GM12878 (cell line): ENCODE data around the gene TRERF1. TPM values are rescaled to one million over a fixed set of nuclear protein-coding genes. Genes with fewer than 3 reads are reported as not detected.

Source experiments
- ATAC-seq: fragments of 200-7000 bp; cut with Tn5 transposase; 3 replicates; pipeline ENCODE4 v1.9.1; 2020; ENCODE audit warnings: mild to moderate bottlenecking, moderate library complexity
- BruUV-seq: library from RNA; stranded (reverse); fragments of 400-500 nt; replicated peaks from 2 replicates; lab custom pipeline; 2021; lab: Mats Ljungman, UMichigan
- CTCF ChIA-PET: fragments of 300-600 bp; sonication (Branson Sonifier 250); formaldehyde crosslinking; extraction: SDS; loops from one replicate; lab custom pipeline; 2021; ENCODE audit warnings: inconsistent platforms; lab: Yijun Ruan, JAX
- POLR2A ChIA-PET: fragments of 350-600 bp; formaldehyde crosslinking; extraction: SDS; loops from one replicate; lab custom pipeline; 2021; ENCODE audit warnings: inconsistent platforms; lab: Charles Lee
- RAD21 ChIA-PET: fragments of 300-600 bp; sonication (Branson Sonifier 250); formaldehyde crosslinking; loops from one replicate; lab custom pipeline; 2023; ENCODE audit warnings: antibody characterized with exemption; ENCODE audit not compliant: unreplicated experiment; lab: Charles Lee
- SMC1A ChIA-PET: fragments of 300-600 bp; sonication (Branson Sonifier 250); formaldehyde crosslinking; loops from one replicate; lab custom pipeline; 2023; ENCODE audit not compliant: unreplicated experiment, uncharacterized antibody; lab: Charles Lee
- DNase-seq: peaks from one replicate; pipeline ENCODE4 v3.0.0-alpha.2; 2011; ENCODE audit warnings: low read depth, low spot score
- FAIRE-seq: peaks from 3 replicates; lab custom pipeline; 2011; peaks lifted over from hg19 to GRCh38; lab: Jason Lieb, UNC
- H2AFZ ChIP-seq: 2 replicates; pipeline ENCODE4 v1.6.0; 2011; ENCODE audit warnings: low read depth, low read length, control low read depth; ENCODE audit not compliant: control insufficient read depth
- H3K27ac ChIP-seq: 2 replicates; pipeline ENCODE4 v1.5.1; 2011; ENCODE audit warnings: control low read depth; ENCODE audit not compliant: control insufficient read depth, insufficient read depth
- H3K27me3 ChIP-seq, 2 experiments: replicated peaks in 1 of 2; 2 replicates each; pipeline versions ENCODE4 v1.6.0 to v1.6.1; 2011; ENCODE audit warnings: low read length in 1 of 2; ENCODE audit not compliant: control insufficient read depth in 2 of 2, insufficient read depth in 2 of 2
- H3K36me3 ChIP-seq, 2 experiments: 2 replicates each; pipeline ENCODE4 v1.5.1; 2011; ENCODE audit warnings: low read length in 1 of 2; ENCODE audit not compliant: control insufficient read depth in 2 of 2, insufficient read depth in 2 of 2
- H3K4me1 ChIP-seq: 2 replicates; pipeline ENCODE4 v1.6.1; 2011; ENCODE audit warnings: mild to moderate bottlenecking, low read length, moderate library complexity, mixed read lengths; ENCODE audit not compliant: control insufficient read depth, insufficient read depth
- H3K4me2 ChIP-seq: 2 replicates; pipeline ENCODE4 v1.6.0; 2011; ENCODE audit warnings: control low read depth; ENCODE audit not compliant: control insufficient read depth, insufficient read depth
- H3K4me3 ChIP-seq: fragments of 200-600 bp; sonication (generic); 2 replicates; pipeline ENCODE4 v1.5.1; 2016
- H3K79me2 ChIP-seq: 2 replicates; pipeline ENCODE4 v1.6.0; 2011; ENCODE audit warnings: low read length; ENCODE audit not compliant: control insufficient read depth, insufficient read depth
- H3K9ac ChIP-seq: 2 replicates; pipeline ENCODE4 v1.8.0; 2011; ENCODE audit warnings: low read length, control low read depth, mixed read lengths; ENCODE audit not compliant: control insufficient read depth, insufficient read depth
- H3K9me3 ChIP-seq: replicated peaks from 3 replicates; pipeline ENCODE4 v1.5.1; 2011; ENCODE audit warnings: mild to moderate bottlenecking, low read length; ENCODE audit not compliant: control insufficient read depth, insufficient read depth
- H4K20me1 ChIP-seq: 2 replicates; pipeline ENCODE4 v1.6.0; 2011; ENCODE audit not compliant: control insufficient read depth, insufficient read depth
- CBX3 ChIP-seq: fragments of 200-600 bp; sonication (generic); IDR thresholded peaks from 2 replicates; pipeline ENCODE4 v1.6.1; 2016; ENCODE audit warnings: low read depth, borderline replicate concordance
- HDAC2 ChIP-seq: fragments of 200-600 bp; sonication (generic); IDR thresholded peaks from 2 replicates; pipeline ENCODE4 v1.6.1; 2017
- HDAC6 ChIP-seq: fragments of 200-600 bp; sonication (generic); IDR thresholded peaks from one replicate; pipeline ENCODE4 v1.8.0; 2017; ENCODE audit warnings: antibody characterized with exemption; ENCODE audit not compliant: unreplicated experiment
- IKZF1 ChIP-seq: fragments of 450-650 bp; conservative IDR thresholded peaks from 2 replicates; pipeline ENCODE4 v1.6.1; 2017; ENCODE audit warnings: antibody characterized with exemption, mild to moderate bottlenecking
- IKZF2 ChIP-seq, 2 experiments: fragments of 450-650 bp; IDR thresholded peaks; 2 replicates each; pipeline ENCODE4 v1.6.1; 2017; ENCODE audit warnings: mild to moderate bottlenecking in 2 of 2, moderate library complexity in 2 of 2
- PAX5 ChIP-seq: IDR thresholded peaks from 2 replicates; pipeline ENCODE4 v1.6.1; 2011; ENCODE audit warnings: low read depth, low read length, borderline replicate concordance
- POLR2AphosphoS2 ChIP-seq: IDR thresholded peaks from 2 replicates; pipeline ENCODE4 v1.6.1; 2011; ENCODE audit warnings: low read depth, mild to moderate bottlenecking, low read length, improper control_type of control experiment, moderate library complexity
- RAD51 ChIP-seq: fragments of 450-650 bp; IDR thresholded peaks from 2 replicates; pipeline ENCODE4 v1.6.1; 2016; ENCODE audit warnings: moderate library complexity, mild to moderate bottlenecking, inconsistent platforms
- RFX5 ChIP-seq: IDR thresholded peaks from 2 replicates; pipeline ENCODE4 v1.6.1; 2011; ENCODE audit warnings: low read depth, low read length, improper control_type of control experiment
- SMAD5 ChIP-seq: IDR thresholded peaks from 2 replicates; pipeline ENCODE4 v1.6.1; 2016; ENCODE audit warnings: antibody characterized with exemption, low read depth
- SPI1 ChIP-seq: IDR thresholded peaks from 2 replicates; pipeline ENCODE4 v1.6.1; 2011; ENCODE audit warnings: low read depth, mild to moderate bottlenecking, low read length, moderate library complexity, borderline replicate concordance; ENCODE audit not compliant: insufficient read depth
- WGBS: methylation state at CpG from one replicate; pipeline ENCODE4 v1.1.6; 2016; ENCODE audit warnings: low lambda C conversion rate; ENCODE audit not compliant: insufficient replicate concordance, insufficient coverage; ENCODE audit errors: missing lambda C conversion rate; 5-methylcytosine and 5-hydroxymethylcytosine counted together
- in situ Hi-C: fragments of 300-500 bp; cut with MboI; formaldehyde crosslinking; loops from 9 replicates; pipeline ENCODE4 v1.14.3; 2018; ENCODE audit warnings: mixed read lengths
- intact Hi-C: fragments of 100-400 bp; cut with micrococcal nuclease; formaldehyde crosslinking; loops from one replicate; pipeline ENCODE4 v1.14.2; 2022; ENCODE audit not compliant: unreplicated experiment
- polyA plus RNA-seq, 11 experiments: library from polyadenylated mRNA; depleted of rRNA in 4 of 11; unstranded in 6 of 11; stranded (reverse) in 5 of 11; fragments of >200 nt; fragmentation: Nextera tagmentation in 4 of 11; fragmentation: Illumina TruSeq in 1 of 11; extraction: Ambion mirVana in 4 of 11; extraction: Trizol in 1 of 11; gene quantifications; 1 replicate in 1 of 11; 2 replicates in 10 of 11; pipeline versions ENCODE4 v1.2.1 to v1.2.3, GENCODE V29; 2011 to 2016; ENCODE audit warnings: inconsistent platforms in 2 of 11, missing spikeins in 2 of 11, low read depth in 1 of 11
- total RNA-seq, 4 experiments: library from RNA; depleted of rRNA in 3 of 4; stranded (reverse); fragments of >200 nt in 3 of 4; fragmentation: Illumina TruSeq in 1 of 4; extraction: Trizol in 1 of 4; gene quantifications; 2 replicates each; pipeline versions ENCODE4 v1.2.1 to v1.2.3, GENCODE V29; 2013 to 2021
- TF ChIP-seq, protein P1 (sequence below): fragments of 150-350 bp; IDR thresholded peaks from 2 replicates; pipeline ENCODE4 v1.6.1; 2014; ENCODE audit warnings: mild to moderate bottlenecking, low read depth, low read length
- TF ChIP-seq, protein P2 (sequence below): IDR thresholded peaks from 2 replicates; pipeline ENCODE4 v1.6.1; 2012; ENCODE audit warnings: low read depth, low read length, improper control_type of control experiment
- TF ChIP-seq, protein P3 (sequence below): fragments of 450-650 bp; IDR thresholded peaks from 2 replicates; pipeline ENCODE4 v1.6.1; 2017; ENCODE audit warnings: antibody characterized with exemption, mild to moderate bottlenecking, moderate library complexity

The TRERF1 gene
- total and polyA plus RNA-seq, 10 of the 15 experiments (the other 5 are each of a cell fraction or from before 2014, with no cell fraction given): 2.2 to 19.4 (median 7.2) TPM

DNA sequence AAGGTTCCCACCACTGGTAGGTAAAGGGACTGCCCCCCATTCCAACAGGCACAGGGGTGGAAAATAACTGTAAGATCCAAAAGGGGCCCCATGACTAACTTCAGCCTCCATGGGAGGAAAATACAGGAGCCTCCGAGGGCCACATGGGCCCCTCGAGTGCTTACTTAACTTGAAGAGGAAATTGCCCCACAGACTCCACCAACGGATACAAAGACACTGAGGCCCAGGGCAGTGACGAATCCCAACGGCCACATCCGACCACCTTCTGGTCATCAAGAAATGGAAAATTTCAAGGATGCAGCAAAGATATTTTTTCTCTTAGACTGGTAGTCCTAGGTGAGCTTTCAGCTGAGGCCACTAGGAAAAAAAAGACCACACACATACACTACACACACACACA, 118.1 kb downstream of the TRERF1 start (continued):
- TF ChIP-seq RAD51 (no peak), HDAC6 (no peak), IKZF2 (IDR thresholded peaks at IDR 0.05) (no peak), PAX5 (no peak), POLR2AphosphoS2 (no peak), IKZF1 (no peak)
- TF ChIP-seq, protein P1, sequence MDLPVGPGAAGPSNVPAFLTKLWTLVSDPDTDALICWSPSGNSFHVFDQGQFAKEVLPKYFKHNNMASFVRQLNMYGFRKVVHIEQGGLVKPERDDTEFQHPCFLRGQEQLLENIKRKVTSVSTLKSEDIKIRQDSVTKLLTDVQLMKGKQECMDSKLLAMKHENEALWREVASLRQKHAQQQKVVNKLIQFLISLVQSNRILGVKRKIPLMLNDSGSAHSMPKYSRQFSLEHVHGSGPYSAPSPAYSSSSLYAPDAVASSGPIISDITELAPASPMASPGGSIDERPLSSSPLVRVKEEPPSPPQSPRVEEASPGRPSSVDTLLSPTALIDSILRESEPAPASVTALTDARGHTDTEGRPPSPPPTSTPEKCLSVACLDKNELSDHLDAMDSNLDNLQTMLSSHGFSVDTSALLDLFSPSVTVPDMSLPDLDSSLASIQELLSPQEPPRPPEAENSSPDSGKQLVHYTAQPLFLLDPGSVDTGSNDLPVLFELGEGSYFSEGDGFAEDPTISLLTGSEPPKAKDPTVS: no peak

DNA sequence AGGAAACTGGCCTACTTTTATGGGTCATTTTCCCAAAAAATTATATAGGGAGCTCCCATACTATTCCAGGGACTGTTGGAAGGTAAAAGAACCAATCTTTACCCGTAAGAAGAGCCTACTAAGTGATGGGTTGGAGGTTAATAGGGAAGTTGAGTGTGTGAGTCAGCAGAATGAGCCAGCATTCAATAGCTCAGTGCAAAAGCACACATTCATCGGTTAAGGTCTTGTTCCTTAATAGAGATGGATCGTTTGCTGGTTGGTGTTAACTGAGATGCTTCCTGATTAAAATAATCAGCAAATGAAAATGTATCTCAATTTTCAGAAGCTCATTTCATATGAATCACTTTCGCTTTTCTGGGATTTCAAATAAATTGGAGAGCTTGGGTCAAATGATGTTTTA, 118.8 kb downstream of the TRERF1 start:
- 56% methylated on average over 4 of the region's 4 CpGs for WGBS
- BruUV-seq: no TSS peak
- TF ChIP-seq SMAD5: no peak
- no peak for TF ChIP-seq SPI1
- no peak for TF ChIP-seq RFX5
- TF ChIP-seq, protein P2, sequence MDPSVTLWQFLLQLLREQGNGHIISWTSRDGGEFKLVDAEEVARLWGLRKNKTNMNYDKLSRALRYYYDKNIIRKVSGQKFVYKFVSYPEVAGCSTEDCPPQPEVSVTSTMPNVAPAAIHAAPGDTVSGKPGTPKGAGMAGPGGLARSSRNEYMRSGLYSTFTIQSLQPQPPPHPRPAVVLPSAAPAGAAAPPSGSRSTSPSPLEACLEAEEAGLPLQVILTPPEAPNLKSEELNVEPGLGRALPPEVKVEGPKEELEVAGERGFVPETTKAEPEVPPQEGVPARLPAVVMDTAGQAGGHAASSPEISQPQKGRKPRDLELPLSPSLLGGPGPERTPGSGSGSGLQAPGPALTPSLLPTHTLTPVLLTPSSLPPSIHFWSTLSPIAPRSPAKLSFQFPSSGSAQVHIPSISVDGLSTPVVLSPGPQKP: no peak
- TF ChIP-seq, protein P3, sequence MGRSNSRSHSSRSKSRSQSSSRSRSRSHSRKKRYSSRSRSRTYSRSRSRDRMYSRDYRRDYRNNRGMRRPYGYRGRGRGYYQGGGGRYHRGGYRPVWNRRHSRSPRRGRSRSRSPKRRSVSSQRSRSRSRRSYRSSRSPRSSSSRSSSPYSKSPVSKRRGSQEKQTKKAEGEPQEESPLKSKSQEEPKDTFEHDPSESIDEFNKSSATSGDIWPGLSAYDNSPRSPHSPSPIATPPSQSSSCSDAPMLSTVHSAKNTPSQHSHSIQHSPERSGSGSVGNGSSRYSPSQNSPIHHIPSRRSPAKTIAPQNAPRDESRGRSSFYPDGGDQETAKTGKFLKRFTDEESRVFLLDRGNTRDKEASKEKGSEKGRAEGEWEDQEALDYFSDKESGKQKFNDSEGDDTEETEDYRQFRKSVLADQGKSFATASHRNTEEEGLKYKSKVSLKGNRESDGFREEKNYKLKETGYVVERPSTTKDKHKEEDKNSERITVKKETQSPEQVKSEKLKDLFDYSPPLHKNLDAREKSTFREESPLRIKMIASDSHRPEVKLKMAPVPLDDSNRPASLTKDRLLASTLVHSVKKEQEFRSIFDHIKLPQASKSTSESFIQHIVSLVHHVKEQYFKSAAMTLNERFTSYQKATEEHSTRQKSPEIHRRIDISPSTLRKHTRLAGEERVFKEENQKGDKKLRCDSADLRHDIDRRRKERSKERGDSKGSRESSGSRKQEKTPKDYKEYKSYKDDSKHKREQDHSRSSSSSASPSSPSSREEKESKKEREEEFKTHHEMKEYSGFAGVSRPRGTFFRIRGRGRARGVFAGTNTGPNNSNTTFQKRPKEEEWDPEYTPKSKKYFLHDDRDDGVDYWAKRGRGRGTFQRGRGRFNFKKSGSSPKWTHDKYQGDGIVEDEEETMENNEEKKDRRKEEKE: no peak
- TF ChIP-seq, protein P1: no peak
- TF ChIP-seq HDAC2: no peak
- TF ChIP-seq CBX3: no peak

More for the DNA sequence above, 118.8 kb downstream of the TRERF1 start:
- intact Hi-C loops: no loop called here
- FAIRE-seq: no peak
- no peak for DNase-seq
- H3K36me3 ChIP-seq: no peaks in the 10 kb centered on the region; a peak in 1 of 4 replicates
- H3K9ac ChIP-seq: no peak overlapping the region
- in situ Hi-C loops: no loop called here
- no peaks in the 10 kb centered on the region for H4K20me1 ChIP-seq
- no peak for ATAC-seq
- H3K4me1 ChIP-seq: no peaks in the 10 kb centered on the region
- no peak overlapping the region for H3K4me2 ChIP-seq
- ChIA-PET RAD21 (no interaction called here), CTCF (interaction anchor here (0.8 to 3.0 kb wide), 5 partner anchors 13 to 214 kb away, joined by 3 to 9 read pairs (median 4); no protein-coding TSS in a partner anchor), SMC1A (interaction anchor here (0.7 to 1.2 kb wide), 2 partner anchors 23 to 214 kb away, joined by 3 to 5 read pairs; no protein-coding TSS in a partner anchor), POLR2A (no interaction called here)
- H3K27ac ChIP-seq: no peak overlapping the region
- H3K79me2 ChIP-seq: no peaks in the 10 kb centered on the region
- no peaks in the 10 kb centered on the region; a peak in 1 of 4 replicates for H3K27me3 ChIP-seq
- no peaks in the 10 kb centered on the region for H3K9me3 ChIP-seq
- H3K4me3 ChIP-seq: no peak overlapping the region
- no peak overlapping the region for H2AFZ ChIP-seq
